Large intestine (tissue), 3 donors: ENCODE data around the gene TMEM74B. TPM values are rescaled to one million over a fixed set of nuclear protein-coding genes. Genes with fewer than 3 reads are reported as not detected.
"Not testable (repeated sequence)": the region's sequence is repeated elsewhere in the genome, so short reads cannot be mapped to it uniquely, and the experiment has no call there.

Source experiments
- DNase-seq, 2 donors: peaks; one replicate each; pipeline versions ENCODE4 v3.0.0 to v3.0.0-alpha.2; 2013
- H3K27ac ChIP-seq: one replicate; pipeline ENCODE4 v1.5.1; 2013; ENCODE audit warnings: low read length
- H3K27me3 ChIP-seq: 2 replicates; pipeline ENCODE4 v1.6.1; 2013; ENCODE audit warnings: low read length; ENCODE audit not compliant: control insufficient read depth, insufficient read depth
- H3K36me3 ChIP-seq: 2 replicates; pipeline ENCODE4 v1.6.1; 2013; ENCODE audit warnings: low read length; ENCODE audit not compliant: control insufficient read depth, insufficient read depth
- H3K4me1 ChIP-seq: one replicate; pipeline ENCODE4 v1.6.1; 2013; ENCODE audit warnings: low read length; ENCODE audit not compliant: control insufficient read depth, insufficient read depth
- H3K4me3 ChIP-seq: one replicate; pipeline ENCODE4 v1.5.1; 2013; ENCODE audit warnings: low read length
- H3K9me3 ChIP-seq: one replicate; pipeline ENCODE4 v1.6.1; 2013; ENCODE audit warnings: mild to moderate bottlenecking, low read depth, low read length, moderate library complexity; ENCODE audit not compliant: control insufficient read depth
- WGBS: methylation state at CpG from one replicate; pipeline ENCODE4 v1.1.5; 2013; ENCODE audit warnings: low lambda C conversion rate; ENCODE audit not compliant: insufficient coverage; 5-methylcytosine and 5-hydroxymethylcytosine counted together
- polyA plus RNA-seq: library from polyadenylated mRNA; unstranded; fragments of 120-200 nt; gene quantifications from one replicate; pipeline ENCODE4 v1.2.1, GENCODE V29; 2013

TMEM74B gene
- polyA plus RNA-seq, 1 donor, result 58.5 TPM

- H3K36me3 ChIP-seq, result peaks cover 49% of the 10 kb centered on the region
- not testable (repeated sequence) for H3K27ac ChIP-seq, DNase-seq, H3K4me3 ChIP-seq, H3K4me1 ChIP-seq, H3K9me3 ChIP-seq, H3K27me3 ChIP-seq
- no CpG with 5 or more reads among the region's 2 CpGs for WGBS
Measured at GRCh38 chr20:1149812-1150211, 35.0 kb downstream of the TMEM74B start.

- H3K4me3 ChIP-seq, result no peak overlapping the region
- no peak for DNase-seq
- no peaks in the 10 kb centered on the region for H3K9me3 ChIP-seq
- H3K36me3 ChIP-seq, result peaks cover 43% of the 10 kb centered on the region
- H3K27me3 ChIP-seq, result no peaks in the 10 kb centered on the region
- whole genome bisulfite sequencing, result no CpG with 5 or more reads among the region's 5 CpGs
- H3K4me1 ChIP-seq, result no peaks in the 10 kb centered on the region
- H3K27ac ChIP-seq, result no peak overlapping the region
Measured at GRCh38 chr20:1146957-1147356, 37.8 kb downstream of the TMEM74B start.

- H3K4me1 ChIP-seq, result no peaks in the 10 kb centered on the region
- H3K36me3 ChIP-seq, result peaks cover 53% of the 10 kb centered on the region
- H3K27ac ChIP-seq, result no peak overlapping the region
- no peaks in the 10 kb centered on the region for H3K9me3 ChIP-seq
- DNase-seq, result no peak
- 100% methylated on average over 1 of the region's 10 CpGs for WGBS
- no peak overlapping the region for H3K4me3 ChIP-seq
- H3K27me3 ChIP-seq, result no peaks in the 10 kb centered on the region
Measured at GRCh38 chr20:1144401-1145172, 40.2 kb downstream of the TMEM74B start.

- WGBS, result 86% methylated on average over 4 of the region's 4 CpGs
- H3K4me1 ChIP-seq, result no peaks in the 10 kb centered on the region
- H3K27ac ChIP-seq, result no peak overlapping the region
- no peak for DNase-seq
- no peaks in the 10 kb centered on the region for H3K9me3 ChIP-seq
- peaks cover 51% of the 10 kb centered on the region for H3K36me3 ChIP-seq
- no peaks in the 10 kb centered on the region for H3K27me3 ChIP-seq
- no peak overlapping the region for H3K4me3 ChIP-seq
Measured at GRCh38 chr20:1137236-1137635, 47.5 kb downstream of the TMEM74B start.

- DNase-seq, result no peak
- Histone ChIP-seq H3K27me3 (no peaks in the 10 kb centered on the region), H3K27ac (no peak overlapping the region), H3K4me1 (no peaks in the 10 kb centered on the region), H3K4me3 (no peak overlapping the region), H3K36me3 (peaks cover 61% of the 10 kb centered on the region), H3K9me3 (no peaks in the 10 kb centered on the region)
- WGBS, result no CpG with 5 or more reads among the region's 12 CpGs
Measured at GRCh38 chr20:1134836-1135235, 49.9 kb downstream of the TMEM74B start.

- Histone ChIP-seq H3K27me3 (no peaks in the 10 kb centered on the region), H3K4me3 (no peak overlapping the region), H3K36me3 (peaks cover 63% of the 10 kb centered on the region), H3K9me3 (no peaks in the 10 kb centered on the region), H3K27ac (no peak overlapping the region), H3K4me1 (no peaks in the 10 kb centered on the region)
- WGBS, result no CpG with 5 or more reads among the region's 2 CpGs
- no peak for DNase-seq
Measured at GRCh38 chr20:1134355-1134754, 50.4 kb downstream of the TMEM74B start.

GRCh38 chr20:1131354-1131753 is 53.4 kb downstream of the TMEM74B start:
- Histone ChIP-seq H3K27ac (no peak overlapping the region), H3K36me3 (peaks cover 72% of the 10 kb centered on the region), H3K9me3 (no peaks in the 10 kb centered on the region), H3K4me1 (no peaks in the 10 kb centered on the region), H3K4me3 (no peak overlapping the region), H3K27me3 (no peaks in the 10 kb centered on the region)
- DNase-seq, result no peak
- WGBS, result 100% methylated on average over 1 of the region's 3 CpGs

- Histone ChIP-seq H3K4me1 (no peaks in the 10 kb centered on the region), H3K36me3 (peaks cover 73% of the 10 kb centered on the region), H3K27me3 (no peaks in the 10 kb centered on the region), H3K9me3 (no peaks in the 10 kb centered on the region), H3K27ac (no peak overlapping the region), H3K4me3 (no peak overlapping the region)
- no CpG with 5 or more reads among the region's 5 CpGs for WGBS
- DNase-seq, result no peak
Measured at GRCh38 chr20:1130847-1131246, 53.9 kb downstream of the TMEM74B start.

Other genes with a start within 250 kb of the TMEM74B start
- 0.28 TPM for gene RSPO4, start 182.7 kb downstream of the TMEM74B start, polyA plus RNA-seq
- gene PSMF1, start 66.4 kb downstream of the TMEM74B start, polyA plus RNA-seq, result 121 TPM
- 4.7 TPM for gene C20orf202, start 18.5 kb upstream of the TMEM74B start, polyA plus RNA-seq
- gene RAD21L1, start 41.1 kb upstream of the TMEM74B start, polyA plus RNA-seq, result not detected
- 2.3 TPM for gene SNPH, start 81.3 kb upstream of the TMEM74B start, polyA plus RNA-seq
- gene SDCBP2, start 144.2 kb upstream of the TMEM74B start, polyA plus RNA-seq, result 62.8 TPM
- 259 TPM for gene FKBP1A, start 208.1 kb upstream of the TMEM74B start, polyA plus RNA-seq